Heart left ventricle (tissue), 16 donors: Measurements from ENCODE around the gene DMD. TPM values are rescaled to one million over a fixed set of nuclear protein-coding genes. Genes with fewer than 3 reads are reported as not detected.

Experiments
- ATAC-seq, 4 donors: fragments of 200-7000 bp; cut with Tn5 transposase; one replicate each; pipeline ENCODE4 v1.9.1; 2020 to 2022; ENCODE audit warnings: moderate library complexity in 4 of 4, mild to moderate bottlenecking in 3 of 4, moderate number of reproducible peaks in 1 of 4
- DNase-seq, 5 donors: peaks; one replicate each; pipeline ENCODE4 v3.0.0-alpha.2; 2020
- H3K27ac ChIP-seq, 12 donors: fragments of 200-600 bp; sonication (generic) in 4 of 12; one replicate each; pipeline versions ENCODE4 v1.5.0 to v1.8.0; 2016 to 2022; ENCODE audit warnings: mild to moderate bottlenecking in 2 of 12
- H3K27me3 ChIP-seq, 9 donors: fragments of 200-600 bp; sonication (generic) in 2 of 9; one replicate each; pipeline versions ENCODE4 v1.5.1 to v1.8.0; 2016 to 2022; ENCODE audit warnings: mild to moderate bottlenecking in 3 of 9
- H3K36me3 ChIP-seq, 9 donors: fragments of 200-600 bp; sonication (generic) in 2 of 9; one replicate each; pipeline versions ENCODE4 v1.5.0 to v1.8.0; 2018 to 2022; ENCODE audit warnings: mild to moderate bottlenecking in 2 of 9
- H3K4me1 ChIP-seq, 12 donors: fragments of 200-600 bp; sonication (generic) in 4 of 12; one replicate each; pipeline versions ENCODE4 v1.5.0 to v1.8.0; 2016 to 2022; ENCODE audit warnings: mild to moderate bottlenecking in 3 of 12
- H3K4me3 ChIP-seq, 12 donors: fragments of 200-600 bp; sonication (generic) in 4 of 12; one replicate each; pipeline versions ENCODE4 v1.5.0 to v1.8.0; 2017 to 2022; ENCODE audit warnings: mild to moderate bottlenecking in 9 of 12, moderate library complexity in 4 of 12
- H3K9me3 ChIP-seq, 12 donors: fragments of 200-600 bp; sonication (generic) in 4 of 12; one replicate each; pipeline versions ENCODE4 v1.5.0 to v1.8.0; 2016 to 2022; ENCODE audit warnings: mild to moderate bottlenecking in 1 of 12
- CTCF ChIP-seq, 12 donors: fragments of 200-600 bp; sonication (generic) in 4 of 12; IDR thresholded peaks; one replicate each; pipeline versions ENCODE4 v1.5.0 to v1.8.0; 2018 to 2022; ENCODE audit warnings: antibody characterized with exemption in 12 of 12, mild to moderate bottlenecking in 5 of 12
- POLR2A ChIP-seq, 2 donors: fragments of 450-650 bp; IDR thresholded peaks; one replicate each; pipeline ENCODE4 v1.6.1; 2017; ENCODE audit warnings: antibody characterized with exemption in 2 of 2, mild to moderate bottlenecking in 2 of 2, moderate library complexity in 2 of 2
- WGBS, 4 donors: extraction: QIAGEN DNeasy Blood & Tissue Kit in 2 of 4; methylation state at CpG; one replicate each; pipeline versions ENCODE4 v1.1.5 to v1.1.7; 2013 to 2018; 5-methylcytosine and 5-hydroxymethylcytosine counted together
- intact Hi-C, 10 donors: fragments of 100-400 bp; cut with DNase I; formaldehyde crosslinking; loops; one replicate each; pipeline versions ENCODE4 v1.11.1 to v1.14.2; 2022
- polyA plus RNA-seq, 2 donors: library from polyadenylated mRNA; stranded (reverse); fragments of 200-250 nt; gene quantifications; one replicate each; pipeline ENCODE4 v1.2.3, GENCODE V29; 2013
- total RNA-seq, 9 donors: library from RNA; depleted of rRNA in 2 of 9; stranded (reverse); fragments of >200 nt in 2 of 9; fragmentation: NEBNext Ultra II Directional in 3 of 9; extraction: Animal tissue kit (Norgen Biotek cat#: 25700) in 3 of 9; gene quantifications; one replicate each; pipeline versions ENCODE4 v1.1.0 to v1.2.4, GENCODE V29; 2016 to 2023
- donor health status: ischemic (EF 13 %, LVEDD 7.1; RV severe dilation, severe dysfunction).
- donor health status: healthy with polysubstance abuse.
- donor health status: DM: no; HTN: yes; CAD: no.
- donor health status: DM: no; HTN: no; CAD: no.
- donor health status: ischemic (EF 25% LVEDD 6.9; RV normal size, moderate dysfunction).
- donor health status: ischemic (EF 25% LVEDD 5.7; RV mildly dilated, moderate dysfunction).
- donor health status: healthy.
- donor health status: DM: yes; HTN: yes; CAD: no.
- donor health status: ischemic (EF 35%, LVEDD 5.7; RV mildly dilated, moderate dysfunction).
- donor health status: nonischemic (EF 11% LVEDD 7.7; RV severe dilation, severe dysfunction).
- donor health status: DM: yes; HTN: yes; CAD: no.
- donor health status: PGD.
- donor health status: ischemic (EF 29% LVEDD 5.4; RV normal size, mild dysfunction).
- donor health status: nonischemic (EF 23%, LVEDD 6.1; RV moderate dilation, normal function).

DMD gene
- total and polyA plus RNA-seq, 11 donors: 34.7 to 236 (median 162) TPM

GRCh38 chrX:31228415-31228832 lies 1982.9 kb downstream of the DMD start:
- Histone ChIP-seq H3K36me3 (no peaks in the 10 kb centered on the region), H3K27me3 (no peaks in the 10 kb centered on the region), H3K9me3 (no peaks in the 10 kb centered on the region), H3K27ac (peak overlapping the region in 4 of 12 donors; percentile 1 to 58 (median 24)), H3K4me3 (no peak overlapping the region), H3K4me1 (peaks cover 0 to 12% (median 0%) of the 10 kb centered on the region in 12 donors)
- DNase-seq (peak in 4 of 5 donors; percentile 30 to 43 (median 40)), ATAC-seq (peak; percentile 82 to 91 (median 86))
- no peak for TF ChIP-seq POLR2A (IDR thresholded peaks at IDR 0.05)
- no peak for TF ChIP-seq CTCF (IDR thresholded peaks at IDR 0.05)
- 55 to 58% (median 57%) methylated on average over 6 of the region's 6 CpGs for WGBS, 4 donors
- intact Hi-C loops: no loop called here

DNA sequence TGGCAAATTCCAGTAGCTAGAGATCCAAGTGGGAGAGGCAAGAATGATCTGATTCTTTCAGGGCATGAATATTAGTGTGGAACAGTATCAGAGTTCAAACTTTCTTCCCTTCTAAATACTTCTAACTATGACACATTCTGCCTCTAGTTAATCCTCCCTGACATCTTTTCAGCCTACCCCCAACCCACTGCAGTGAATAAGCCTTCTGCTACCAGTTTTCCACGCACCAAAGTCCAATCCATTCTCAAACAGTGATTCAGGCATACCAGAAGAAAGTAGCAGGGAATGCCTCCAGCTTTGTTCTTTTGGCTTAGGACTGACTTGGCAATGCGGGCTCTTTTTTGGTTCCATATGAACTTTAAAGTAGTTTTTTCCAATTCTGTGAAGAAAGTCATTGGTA lies 1984.1 kb downstream of the DMD start:
- DNase-seq (no peak), ATAC-seq (peak in 1 of 4 donors; percentile 45)
- TF ChIP-seq CTCF (IDR thresholded peaks at IDR 0.05): no peak
- TF ChIP-seq POLR2A (IDR thresholded peaks at IDR 0.05): no peak
- 37 to 95% (median 84%) methylated on average over 2 of the region's 2 CpGs for WGBS, 4 donors
- Histone ChIP-seq H3K27ac (no peak overlapping the region), H3K36me3 (peaks cover 0 to 6% (median 0%) of the 10 kb centered on the region in 9 donors), H3K27me3 (no peaks in the 10 kb centered on the region), H3K4me3 (no peak overlapping the region), H3K9me3 (no peaks in the 10 kb centered on the region), H3K4me1 (peaks cover 0 to 10% (median 0%) of the 10 kb centered on the region in 12 donors)
- intact Hi-C loops: no loop called here

DNA sequence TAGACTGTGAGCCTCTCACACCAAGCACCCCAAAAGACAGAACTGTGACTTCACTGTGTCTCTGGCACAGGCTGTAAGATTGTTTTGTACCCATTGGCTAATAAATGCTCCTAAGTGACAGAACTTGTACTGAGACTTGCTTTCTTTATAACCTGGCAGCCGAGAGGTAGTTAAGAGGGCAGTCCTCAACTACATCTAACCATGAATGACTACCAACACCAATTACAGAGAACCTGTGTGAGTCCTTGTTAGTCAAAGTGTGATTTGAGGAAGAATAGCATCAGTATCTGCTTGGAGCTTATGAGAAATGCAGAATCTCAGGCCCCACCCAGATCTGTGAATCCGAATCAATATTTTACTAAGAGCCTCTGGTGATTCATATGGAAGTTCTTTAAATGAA lies 1985.5 kb downstream of the DMD start:
- intact Hi-C loops: no loop called here
- peaks cover 0 to 18% (median 2%) of the 10 kb centered on the region in 12 donors for H3K4me1 ChIP-seq
- no peak overlapping the region for H3K27ac ChIP-seq
- no peaks in the 10 kb centered on the region for H3K9me3 ChIP-seq
- H3K36me3 ChIP-seq: peaks cover 0 to 9% (median 0%) of the 10 kb centered on the region in 9 donors
- TF ChIP-seq POLR2A (IDR thresholded peaks at IDR 0.05) (no peak), CTCF (IDR thresholded peaks at IDR 0.05) (no peak)
- no peak overlapping the region for H3K4me3 ChIP-seq
- WGBS, 4 donors: 32 to 99% (median 92%) methylated on average over 2 of the region's 2 CpGs
- no peaks in the 10 kb centered on the region for H3K27me3 ChIP-seq
- no peak for DNase-seq
- ATAC-seq: no peak

DNA sequence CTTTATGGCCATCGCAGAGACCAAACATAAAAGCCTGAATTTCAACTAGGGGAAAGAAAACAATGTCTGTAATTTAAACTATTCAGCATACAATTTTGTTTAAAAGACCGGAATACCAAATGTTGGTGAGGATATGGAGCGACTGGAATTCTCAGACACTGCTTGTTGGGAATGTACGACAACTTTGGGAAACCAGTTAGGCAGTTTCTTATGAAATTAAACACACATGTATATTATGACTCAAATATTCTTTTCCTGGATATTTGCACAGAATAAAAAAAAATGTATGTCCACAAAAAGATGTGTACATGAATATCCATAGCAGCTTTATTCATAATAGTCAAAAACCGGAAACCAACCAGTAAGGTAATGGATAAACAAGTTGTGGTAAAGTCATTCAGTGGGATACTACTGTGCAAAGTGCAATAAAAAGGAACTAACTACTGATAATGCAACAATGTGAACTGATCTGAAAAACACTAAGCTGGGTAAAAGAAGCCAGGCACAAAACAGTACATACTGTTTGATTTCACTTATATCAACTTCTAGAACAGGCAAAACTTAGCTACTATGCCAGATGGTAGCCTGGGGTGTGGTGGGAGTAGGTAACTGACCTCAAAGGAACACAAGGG lies 1986.9 kb downstream of the DMD start:
- TF ChIP-seq CTCF (IDR thresholded peaks at IDR 0.05): no peak
- TF ChIP-seq POLR2A (IDR thresholded peaks at IDR 0.05): no peak
- DNase-seq: no peak
- no peaks in the 10 kb centered on the region for H3K9me3 ChIP-seq
- peaks cover 0 to 18% (median 2%) of the 10 kb centered on the region in 12 donors for H3K4me1 ChIP-seq
- no peak overlapping the region for H3K27ac ChIP-seq
- no peak for ATAC-seq
- 82 to 96% (median 90%) methylated on average over 5 of the region's 5 CpGs for WGBS, 4 donors
- H3K4me3 ChIP-seq: no peak overlapping the region
- H3K27me3 ChIP-seq: no peaks in the 10 kb centered on the region
- intact Hi-C loops: no loop called here
- peaks cover 0 to 9% (median 0%) of the 10 kb centered on the region in 9 donors for H3K36me3 ChIP-seq
